ENCODE measurements around the gene LEFTY2.

The LEFTY2 gene

GRCh38 chr1:225965231-225965630 lies 24.2 kb upstream of the LEFTY2 start:
- no peaks in the 10 kb centered on the region for H3F3A ChIP-seq (ENCODE audit: low read depth)
- H3K4me3 ChIP-seq (ENCODE audit: low read length, poor library complexity, severe bottlenecking) = no peak overlapping the region
- TF ChIP-seq EZH2phosphoT487 (IDR thresholded peaks at IDR 0.05; ENCODE audit: borderline replicate concordance) = no peak
- no peak overlapping the region for H2AFZ ChIP-seq (ENCODE audit: low read length)
- no peak overlapping the region for H3K4me2 ChIP-seq (ENCODE audit: low read depth, low read length, poor library complexity, severe bottlenecking)
- H4K20me1 ChIP-seq (ENCODE audit: insufficient read depth, low read length, poor library complexity, severe bottlenecking) = no peaks in the 10 kb centered on the region
- no peaks in the 10 kb centered on the region for H3K79me2 ChIP-seq (ENCODE audit: insufficient read depth, low read length)
- no peaks in the 10 kb centered on the region for H3K9me3 ChIP-seq (ENCODE audit: insufficient read depth, low read depth, low read length)
- no peak overlapping the region for H3K9ac ChIP-seq (ENCODE audit: low read depth, low read length, poor library complexity, severe bottlenecking)
- no peaks in the 10 kb centered on the region for H3K9me2 ChIP-seq (replicated peaks; ENCODE audit: low read depth, low read length)
- no peaks in the 10 kb centered on the region for H3K36me3 ChIP-seq (ENCODE audit: insufficient read depth, low read length)
- H3K27me3 ChIP-seq (ENCODE audit: insufficient read depth, low read length, poor library complexity, severe bottlenecking) = no peaks in the 10 kb centered on the region
- H3K4me1 ChIP-seq (ENCODE audit: insufficient read depth, low read length, poor library complexity, severe bottlenecking) = no peaks in the 10 kb centered on the region

GRCh38 chr1:225963735-225964530 lies 22.9 kb upstream of the LEFTY2 start:
- no peaks in the 10 kb centered on the region for H3K9me3 ChIP-seq (ENCODE audit: insufficient read depth, low read depth, low read length)
- H2AFZ ChIP-seq (ENCODE audit: low read length) = no peak overlapping the region
- H3K4me2 ChIP-seq (ENCODE audit: low read depth, low read length, poor library complexity, severe bottlenecking) = no peak overlapping the region
- H3K9ac ChIP-seq (ENCODE audit: low read depth, low read length, poor library complexity, severe bottlenecking) = no peak overlapping the region
- no peaks in the 10 kb centered on the region for H3F3A ChIP-seq (ENCODE audit: low read depth)
- H3K79me2 ChIP-seq (ENCODE audit: insufficient read depth, low read length) = no peaks in the 10 kb centered on the region
- no peaks in the 10 kb centered on the region for H3K27me3 ChIP-seq (ENCODE audit: insufficient read depth, low read length, poor library complexity, severe bottlenecking)
- no peak for TF ChIP-seq EZH2phosphoT487 (IDR thresholded peaks at IDR 0.05; ENCODE audit: borderline replicate concordance)
- TF ChIP-seq, protein P1, sequence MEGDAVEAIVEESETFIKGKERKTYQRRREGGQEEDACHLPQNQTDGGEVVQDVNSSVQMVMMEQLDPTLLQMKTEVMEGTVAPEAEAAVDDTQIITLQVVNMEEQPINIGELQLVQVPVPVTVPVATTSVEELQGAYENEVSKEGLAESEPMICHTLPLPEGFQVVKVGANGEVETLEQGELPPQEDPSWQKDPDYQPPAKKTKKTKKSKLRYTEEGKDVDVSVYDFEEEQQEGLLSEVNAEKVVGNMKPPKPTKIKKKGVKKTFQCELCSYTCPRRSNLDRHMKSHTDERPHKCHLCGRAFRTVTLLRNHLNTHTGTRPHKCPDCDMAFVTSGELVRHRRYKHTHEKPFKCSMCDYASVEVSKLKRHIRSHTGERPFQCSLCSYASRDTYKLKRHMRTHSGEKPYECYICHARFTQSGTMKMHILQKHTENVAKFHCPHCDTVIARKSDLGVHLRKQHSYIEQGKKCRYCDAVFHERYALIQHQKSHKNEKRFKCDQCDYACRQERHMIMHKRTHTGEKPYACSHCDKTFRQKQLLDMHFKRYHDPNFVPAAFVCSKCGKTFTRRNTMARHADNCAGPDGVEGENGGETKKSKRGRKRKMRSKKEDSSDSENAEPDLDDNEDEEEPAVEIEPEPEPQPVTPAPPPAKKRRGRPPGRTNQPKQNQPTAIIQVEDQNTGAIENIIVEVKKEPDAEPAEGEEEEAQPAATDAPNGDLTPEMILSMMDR (conservative IDR thresholded peaks at IDR 0.05; ENCODE audit: low read length) = no peak
- no peaks in the 10 kb centered on the region for H3K36me3 ChIP-seq (ENCODE audit: insufficient read depth, low read length)
- H3K4me3 ChIP-seq (ENCODE audit: low read length, poor library complexity, severe bottlenecking) = no peak overlapping the region
- no peaks in the 10 kb centered on the region for H3K4me1 ChIP-seq (ENCODE audit: insufficient read depth, low read length, poor library complexity, severe bottlenecking)
- H3K9me2 ChIP-seq (replicated peaks; ENCODE audit: low read depth, low read length) = no peaks in the 10 kb centered on the region
- H4K20me1 ChIP-seq (ENCODE audit: insufficient read depth, low read length, poor library complexity, severe bottlenecking) = no peaks in the 10 kb centered on the region

DNA sequence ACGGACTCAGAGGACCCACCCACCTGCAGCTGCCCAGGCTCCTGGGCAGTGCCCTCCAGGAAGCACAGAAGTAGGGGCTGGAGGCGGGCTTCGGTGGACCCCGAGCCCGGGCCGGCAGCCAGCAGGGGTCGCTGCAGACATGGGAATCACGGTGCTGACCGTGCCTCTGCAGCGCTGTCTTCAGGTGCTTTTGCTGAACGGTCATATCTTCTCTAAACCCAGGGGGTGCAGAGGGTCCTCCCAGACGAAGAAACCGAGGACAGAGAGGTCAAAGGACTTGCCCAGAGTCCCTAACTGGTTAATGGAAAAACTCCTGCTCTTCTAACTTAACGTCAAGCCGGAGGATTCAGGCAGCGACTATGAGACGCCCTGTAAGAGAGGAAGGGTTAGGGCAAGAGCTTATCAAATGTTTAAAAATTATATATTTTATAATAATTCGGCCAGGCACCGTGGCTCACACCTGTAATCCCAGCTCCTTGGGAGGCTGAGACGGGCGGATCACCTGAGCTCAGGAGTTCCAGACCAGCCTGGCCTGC lies 21.5 kb upstream of the LEFTY2 start:
- Histone ChIP-seq H3K9me3 (ENCODE audit: insufficient read depth, low read depth, low read length) (no peaks in the 10 kb centered on the region), H3K9ac (ENCODE audit: low read depth, low read length, poor library complexity, severe bottlenecking) (no peak overlapping the region), H3K4me3 (ENCODE audit: low read length, poor library complexity, severe bottlenecking) (no peak overlapping the region), H4K20me1 (ENCODE audit: insufficient read depth, low read length, poor library complexity, severe bottlenecking) (no peaks in the 10 kb centered on the region), H3K4me2 (ENCODE audit: low read depth, low read length, poor library complexity, severe bottlenecking) (no peak overlapping the region), H3K36me3 (ENCODE audit: insufficient read depth, low read length) (no peaks in the 10 kb centered on the region), H2AFZ (ENCODE audit: low read length) (peak overlapping the region; percentile 46; the same call in 1 of the 2 replicates), H3F3A (ENCODE audit: low read depth) (no peaks in the 10 kb centered on the region), H3K4me1 (ENCODE audit: insufficient read depth, low read length, poor library complexity, severe bottlenecking) (no peaks in the 10 kb centered on the region), H3K9me2 (replicated peaks; ENCODE audit: low read depth, low read length) (no peaks in the 10 kb centered on the region), H3K27me3 (ENCODE audit: insufficient read depth, low read length, poor library complexity, severe bottlenecking) (no peaks in the 10 kb centered on the region), H3K79me2 (ENCODE audit: insufficient read depth, low read length) (no peaks in the 10 kb centered on the region)
- TF ChIP-seq EZH2phosphoT487 (IDR thresholded peaks at IDR 0.05; ENCODE audit: borderline replicate concordance) = no peak
- TF ChIP-seq, protein P1 (conservative IDR thresholded peaks at IDR 0.05; ENCODE audit: low read length) = peak; percentile 94

Measured in Loucy (cell line).